ENCODE measurements around the gene TMEM164. TPM values are rescaled to one million over a fixed set of nuclear protein-coding genes. Genes with fewer than 3 reads are reported as not detected.

TMEM164 gene
- polyA plus RNA-seq, 1 experiment = 7.7 TPM

DNA sequence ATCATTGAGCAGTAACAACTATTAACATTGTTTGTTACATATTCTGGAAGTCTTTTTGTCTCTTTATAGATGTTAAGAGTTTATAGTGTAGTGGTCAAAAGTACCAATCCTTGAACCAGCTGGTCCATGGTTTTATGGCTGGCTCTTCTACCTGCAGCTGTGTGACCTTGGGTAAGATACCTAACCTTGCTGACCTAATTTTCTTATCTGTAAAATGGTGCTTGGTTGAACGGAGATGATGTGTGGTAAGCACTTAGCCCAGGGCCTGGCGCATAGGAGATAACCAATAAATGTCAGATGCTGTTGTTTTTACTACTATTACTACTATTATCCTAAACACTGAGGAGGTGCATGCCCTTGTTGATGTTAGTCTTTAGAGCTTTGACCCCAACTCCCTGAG lies 116.6 kb downstream of the TMEM164 start:
- no peaks in the 10 kb centered on the region for H3K36me3 ChIP-seq (ENCODE audit: control insufficient read depth, insufficient read depth, low read length)
- no peaks in the 10 kb centered on the region for H3K27me3 ChIP-seq (ENCODE audit: control insufficient read depth, insufficient read depth, low read length)
- TF ChIP-seq, protein P1, sequence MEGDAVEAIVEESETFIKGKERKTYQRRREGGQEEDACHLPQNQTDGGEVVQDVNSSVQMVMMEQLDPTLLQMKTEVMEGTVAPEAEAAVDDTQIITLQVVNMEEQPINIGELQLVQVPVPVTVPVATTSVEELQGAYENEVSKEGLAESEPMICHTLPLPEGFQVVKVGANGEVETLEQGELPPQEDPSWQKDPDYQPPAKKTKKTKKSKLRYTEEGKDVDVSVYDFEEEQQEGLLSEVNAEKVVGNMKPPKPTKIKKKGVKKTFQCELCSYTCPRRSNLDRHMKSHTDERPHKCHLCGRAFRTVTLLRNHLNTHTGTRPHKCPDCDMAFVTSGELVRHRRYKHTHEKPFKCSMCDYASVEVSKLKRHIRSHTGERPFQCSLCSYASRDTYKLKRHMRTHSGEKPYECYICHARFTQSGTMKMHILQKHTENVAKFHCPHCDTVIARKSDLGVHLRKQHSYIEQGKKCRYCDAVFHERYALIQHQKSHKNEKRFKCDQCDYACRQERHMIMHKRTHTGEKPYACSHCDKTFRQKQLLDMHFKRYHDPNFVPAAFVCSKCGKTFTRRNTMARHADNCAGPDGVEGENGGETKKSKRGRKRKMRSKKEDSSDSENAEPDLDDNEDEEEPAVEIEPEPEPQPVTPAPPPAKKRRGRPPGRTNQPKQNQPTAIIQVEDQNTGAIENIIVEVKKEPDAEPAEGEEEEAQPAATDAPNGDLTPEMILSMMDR (IDR thresholded peaks at IDR 0.05; ENCODE audit: insufficient read depth, low read depth, low read length) = no peak
- ChIA-PET POLR2A (no interaction called here), CTCF (no interaction called here)
- H3K4me3 ChIP-seq (ENCODE audit: low read depth, low read length) = no peak overlapping the region
- no peak for DNase-seq (ENCODE audit: low read depth)

DNA sequence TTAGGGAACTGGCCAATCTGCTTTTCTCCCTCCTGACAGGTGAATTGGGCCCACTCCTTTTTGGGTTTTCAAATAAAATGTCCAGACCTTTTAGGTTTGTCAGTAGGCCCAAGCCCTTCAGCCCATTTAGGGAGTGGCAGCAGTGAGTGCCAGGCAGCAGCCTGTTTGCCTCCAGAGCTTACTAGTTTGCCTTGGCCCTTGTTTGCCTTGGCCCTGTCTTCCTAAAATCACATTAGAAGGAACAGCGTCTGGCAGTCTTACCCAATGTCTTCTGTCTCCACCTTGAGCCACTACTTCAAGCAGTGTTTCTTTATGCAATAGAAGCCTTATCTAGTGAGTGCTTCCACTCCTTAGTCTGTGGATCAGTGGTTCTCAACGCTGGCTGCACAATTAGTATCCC lies 117.1 kb downstream of the TMEM164 start:
- ChIA-PET CTCF (interaction anchor here (0.5 kb wide), 1 partner anchor 41 kb away, joined by 3 read pairs; no protein-coding TSS in a partner anchor), POLR2A (no interaction called here)
- Histone ChIP-seq H3K4me3 (ENCODE audit: low read depth, low read length) (no peak overlapping the region), H3K36me3 (ENCODE audit: control insufficient read depth, insufficient read depth, low read length) (no peaks in the 10 kb centered on the region), H3K27me3 (ENCODE audit: control insufficient read depth, insufficient read depth, low read length) (no peaks in the 10 kb centered on the region)
- TF ChIP-seq, protein P1 (IDR thresholded peaks at IDR 0.05; ENCODE audit: insufficient read depth, low read depth, low read length) = no peak
- DNase-seq (ENCODE audit: low read depth) = no peak

DNA sequence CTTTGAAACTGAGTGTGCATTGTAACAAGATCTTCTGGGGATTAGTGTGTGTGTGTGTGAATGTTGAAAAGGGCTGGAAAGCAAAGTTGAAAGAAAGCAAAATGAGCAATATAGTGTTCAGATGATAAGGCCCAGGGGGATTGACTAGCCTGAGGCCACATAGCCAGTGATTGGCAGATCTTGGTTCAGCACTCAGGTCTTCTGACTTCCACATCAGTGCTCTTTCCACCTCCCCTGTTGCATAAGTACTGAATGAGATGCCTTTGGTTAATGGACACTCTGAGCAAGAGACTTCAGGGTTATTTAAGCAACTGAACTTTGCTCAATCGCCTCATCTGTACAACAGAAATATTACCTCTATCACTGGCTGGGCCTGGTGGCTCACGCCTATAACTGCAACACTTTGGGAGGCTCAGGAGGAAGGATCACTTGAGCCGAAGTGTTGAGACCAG lies 120.4 kb downstream of the TMEM164 start:
- TF ChIP-seq, protein P1 (IDR thresholded peaks at IDR 0.05; ENCODE audit: insufficient read depth, low read depth, low read length) = no peak
- CTCF ChIA-PET = no interaction called here

DNA sequence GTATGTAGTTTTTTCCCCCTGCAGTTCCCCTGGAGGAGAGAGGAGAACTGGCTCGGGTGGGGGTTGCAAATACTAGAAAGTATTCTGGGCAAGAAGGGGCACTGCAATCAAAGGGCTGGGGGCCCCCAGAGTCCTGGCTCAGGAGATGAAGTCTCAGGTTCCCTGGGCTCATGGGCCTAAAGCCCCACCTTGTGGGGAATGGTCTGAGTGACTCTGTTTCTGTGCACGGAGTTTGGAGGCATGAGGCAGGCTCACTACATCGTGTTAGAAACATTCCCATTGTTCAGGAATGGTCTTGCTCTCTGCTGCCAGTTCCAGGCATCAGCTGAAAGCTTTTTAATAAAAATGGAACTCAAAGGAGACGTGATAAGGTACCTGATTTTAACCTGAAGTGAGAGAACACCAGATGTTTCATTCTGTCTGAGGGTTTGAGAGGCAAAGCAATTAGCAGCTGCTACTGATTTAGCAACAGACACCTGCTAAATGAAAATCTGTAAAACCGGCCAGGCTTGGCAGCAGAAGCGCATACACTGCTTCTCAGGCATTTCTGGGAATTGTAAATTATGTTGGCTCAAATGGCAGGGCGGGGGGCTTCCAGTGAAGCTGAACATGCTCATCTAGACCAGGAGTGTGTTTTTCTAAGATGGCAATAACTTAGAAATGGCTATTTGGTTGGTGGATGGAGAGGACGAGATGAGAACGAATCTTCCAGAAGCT lies 122.7 kb downstream of the TMEM164 start:
- no peak for DNase-seq (ENCODE audit: low read depth)
- CTCF ChIA-PET = interaction anchor here (1.3 kb wide), 1 partner anchor 20 kb away, joined by 5 read pairs; no protein-coding TSS in a partner anchor
- no peaks in the 10 kb centered on the region for H3K27me3 ChIP-seq (ENCODE audit: control insufficient read depth, insufficient read depth, low read length)
- no peak overlapping the region for H3K4me3 ChIP-seq (ENCODE audit: low read depth, low read length)
- no peaks in the 10 kb centered on the region for H3K36me3 ChIP-seq (ENCODE audit: control insufficient read depth, insufficient read depth, low read length)
- TF ChIP-seq, protein P1 (IDR thresholded peaks at IDR 0.05; ENCODE audit: insufficient read depth, low read depth, low read length) = 0 out of 2 replicates have a peak, but pooled peaks have one; percentile 12
- POLR2A ChIA-PET = no interaction called here

More for the DNA sequence above, 120.4 kb downstream of the TMEM164 start:
- H3K36me3 ChIP-seq (ENCODE audit: control insufficient read depth, insufficient read depth, low read length) = no peaks in the 10 kb centered on the region
- POLR2A ChIA-PET = no interaction called here
- H3K27me3 ChIP-seq (ENCODE audit: control insufficient read depth, insufficient read depth, low read length) = no peaks in the 10 kb centered on the region
- no peak overlapping the region for H3K4me3 ChIP-seq (ENCODE audit: low read depth, low read length)
- DNase-seq (ENCODE audit: low read depth) = no peak

DNA sequence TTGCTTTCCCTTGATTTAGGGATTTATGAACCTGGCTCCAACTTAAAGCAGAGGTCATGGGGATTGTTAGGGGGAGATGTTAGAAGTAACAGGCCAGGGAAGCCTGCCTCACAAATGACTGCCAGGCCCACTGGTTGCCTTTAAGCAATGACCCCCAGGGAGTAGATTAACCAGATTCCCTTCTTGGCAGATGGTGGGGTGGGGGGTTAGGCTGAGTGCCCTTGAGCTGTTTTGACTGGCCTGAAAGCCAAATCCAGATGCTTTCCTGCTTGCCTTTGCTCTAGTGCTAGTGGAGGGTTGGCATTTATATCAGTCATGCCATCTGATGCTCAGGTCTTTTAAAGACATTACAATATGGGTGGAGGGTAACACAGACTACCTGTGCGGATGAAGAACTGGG lies 128.1 kb downstream of the TMEM164 start:
- Histone ChIP-seq H3K36me3 (ENCODE audit: control insufficient read depth, insufficient read depth, low read length) (no peaks in the 10 kb centered on the region), H3K4me3 (ENCODE audit: low read depth, low read length) (no peak overlapping the region), H3K27me3 (ENCODE audit: control insufficient read depth, insufficient read depth, low read length) (no peaks in the 10 kb centered on the region)
- CTCF ChIA-PET = no interaction called here
- no peak for DNase-seq (ENCODE audit: low read depth)
- POLR2A ChIA-PET = no interaction called here
- TF ChIP-seq, protein P1 (IDR thresholded peaks at IDR 0.05; ENCODE audit: insufficient read depth, low read depth, low read length) = no peak
